ENCODE data around the gene IL9. TPM values are rescaled to one million over a fixed set of nuclear protein-coding genes. Genes with fewer than 3 reads are reported as not detected.

IL9 gene
- total and polyA plus RNA-seq, 2 of the 4 experiments (the other 2 are of a cell fraction): not detected

DNA sequence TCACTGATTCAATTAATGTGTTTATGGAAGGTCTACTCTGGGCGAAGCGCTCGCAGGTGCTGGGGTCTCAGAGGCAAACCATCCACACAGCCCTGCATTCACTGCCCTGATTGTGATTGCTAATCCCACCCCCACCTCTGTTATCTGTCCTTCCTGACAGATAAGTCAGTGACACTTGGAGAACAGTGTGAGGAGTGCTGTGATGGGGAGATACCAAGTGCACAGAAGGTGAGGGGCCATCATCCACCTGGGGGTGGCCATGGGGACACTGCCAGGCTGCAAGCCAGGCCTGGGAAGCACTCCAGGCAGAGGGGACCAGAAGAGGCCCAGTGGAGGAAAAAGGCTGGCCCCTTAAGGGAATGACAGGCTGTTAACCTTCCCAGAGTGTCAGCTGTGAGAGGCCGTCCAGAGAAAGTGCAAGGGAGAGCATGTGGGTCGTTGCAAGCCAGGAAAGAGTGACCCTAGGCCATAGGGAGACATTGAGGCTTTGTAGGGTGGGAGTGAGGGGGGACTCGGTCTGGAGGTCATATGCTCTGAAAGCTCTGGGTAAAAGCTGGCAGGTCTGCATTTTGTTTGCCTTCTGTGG lies 18.0 kb downstream of the IL9 start:
- Histone ChIP-seq H3K4me1 (ENCODE audit: control insufficient read depth, insufficient read depth, low read length) (no peaks in the 10 kb centered on the region), H4K5ac (ENCODE audit: low read depth, low read length) (no peak overlapping the region), H3K4me3 (ENCODE audit: insufficient read depth, low read depth, low read length) (no peak overlapping the region), H3K9me3 (ENCODE audit: control insufficient read depth, insufficient read depth, low read length) (no peaks in the 10 kb centered on the region), H3K9me1 (ENCODE audit: insufficient read depth, low read length) (no peaks in the 10 kb centered on the region), H3K27ac (ENCODE audit: insufficient read depth, low read length) (no peak overlapping the region), H4K8ac (ENCODE audit: low read depth in 2 of 2, low read length in 2 of 2) (no peak overlapping the region), H3K23ac (ENCODE audit: low read depth, low read length) (no peak overlapping the region), H4K20me1 (ENCODE audit: insufficient read depth, low read length) (no peaks in the 10 kb centered on the region), H3K27me3 (ENCODE audit: control insufficient read depth, insufficient read depth, low read length) (peaks cover 22% of the 10 kb centered on the region), H3K56ac (ENCODE audit: extremely low read depth, insufficient read depth, low read length) (no peak overlapping the region), H4K91ac (ENCODE audit: insufficient read depth, low read depth, low read length) (no peak overlapping the region), H2AFZ (replicated peaks; ENCODE audit: low read length, poor library complexity) (no peak overlapping the region), H3K9ac (ENCODE audit: low read depth, low read length) (no peak overlapping the region), H2AK5ac (ENCODE audit: low read depth, low read length) (no peak overlapping the region), H3K14ac (replicated peaks; ENCODE audit: low read depth, low read length) (no peak overlapping the region), H2BK120ac (ENCODE audit: low read depth, low read length) (no peak overlapping the region), H2BK15ac (ENCODE audit: low read depth, low read length) (no peak overlapping the region), H2AK9ac (replicated peaks; ENCODE audit: low read depth, low read length, poor library complexity) (no peak overlapping the region), H3K79me1 (ENCODE audit: low read depth in 1 of 2, low read length in 2 of 2) (no peaks in the 10 kb centered on the region), H2BK20ac (ENCODE audit: low read depth, low read length) (no peak overlapping the region), H3K4me2 (ENCODE audit: low read depth, low read length) (no peak overlapping the region), H2BK5ac (ENCODE audit: low read depth, low read length, poor library complexity, severe bottlenecking) (no peak overlapping the region), H3K18ac (ENCODE audit: low read depth, low read length) (no peak overlapping the region), H3K4ac (ENCODE audit: low read depth, low read length) (no peak overlapping the region), H3K36me3 (ENCODE audit: control insufficient read depth, insufficient read depth, low read length) (no peaks in the 10 kb centered on the region)
- ATAC-seq (ENCODE audit: low read depth): no peak
- 17% methylated on average over 3 of the region's 6 CpGs; no CpG with 5 or more reads in 1 of the 2 experiments for WGBS, 2 experiments (ENCODE audit: extremely low coverage in 2 of 2, insufficient read length in 1 of 2)
- intact Hi-C loops (cut with micrococcal nuclease): no loop called here
- DNase-seq: no peak
- dilution Hi-C loops (cut with HindIII; ENCODE audit: low sequenced_read_pairs, unreplicated experiment): no loop called here
- in situ Hi-C loops (cut with MboI; ENCODE audit: low sequenced_read_pairs): no loop called here
- ChIA-PET CTCF (no interaction called here), POLR2A (ENCODE audit: unreplicated experiment) (no interaction called here)
- TF ChIP-seq POLR2A (IDR thresholded peaks at IDR 0.05; ENCODE audit: low read depth, low read length) (no peak), USF2 (IDR thresholded peaks at IDR 0.05; ENCODE audit: low read depth, low read length) (no peak), MAZ (IDR thresholded peaks at IDR 0.05; ENCODE audit: borderline replicate concordance, low read depth, low read length) (no peak), SMC3 (IDR thresholded peaks at IDR 0.05; ENCODE audit: low read depth, low read length) (no peak), NFE2L2 (IDR thresholded peaks at IDR 0.05; ENCODE audit: low read depth, low read length) (no peak), CHD1 (IDR thresholded peaks at IDR 0.05; ENCODE audit: low read depth, low read length) (no peak), BHLHE40 (IDR thresholded peaks at IDR 0.05; ENCODE audit: low read depth, low read length) (no peak), MAFK (IDR thresholded peaks at IDR 0.05; ENCODE audit: low read depth, low read length) (no peak)
- BruUV-seq (replicated peaks): no TSS peak

All from IMR-90 (cell line).